ENCODE data around the gene HCN3. TPM values are rescaled to one million over a fixed set of nuclear protein-coding genes. Genes with fewer than 3 reads are reported as not detected.

Gene HCN3
- total RNA-seq, 1 experiment from 2014 or later: 5.4 TPM

DNA sequence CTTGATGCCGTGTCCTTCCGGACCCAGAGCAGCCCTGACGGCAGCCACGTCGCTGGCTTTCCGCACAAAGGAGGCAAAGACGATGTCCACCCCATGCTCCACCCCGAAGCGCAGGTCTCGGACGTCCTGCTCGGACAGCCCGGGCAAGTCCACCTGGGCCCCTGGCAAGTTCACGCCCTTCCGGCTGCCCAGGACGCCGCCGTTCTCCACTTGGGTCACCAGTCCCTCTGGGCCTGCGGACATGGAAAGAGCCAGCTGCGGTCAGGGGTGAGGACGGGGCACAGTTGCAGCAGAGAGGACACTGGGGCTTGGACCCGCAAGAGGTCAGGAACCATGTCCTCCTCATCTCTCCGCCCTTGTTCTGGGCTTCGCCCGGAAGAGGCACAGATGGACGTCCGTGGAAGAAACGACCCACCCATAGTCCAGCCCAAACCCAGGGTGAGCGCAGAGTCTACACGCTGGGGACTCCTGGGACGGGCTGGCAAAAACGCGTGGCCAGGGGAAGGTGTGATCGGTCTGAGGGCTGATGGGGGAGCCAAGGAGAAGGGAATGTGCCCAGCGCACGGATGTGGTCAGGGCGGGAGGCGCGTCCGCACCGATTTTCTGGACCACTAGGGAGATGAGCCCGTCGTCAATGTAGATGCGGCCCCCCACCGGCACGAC, 17.4 kb downstream of the HCN3 start:
- H3K36me3 Mint-ChIP-seq (ENCODE audit: insufficient read depth in 1 of 3, low read depth in 3 of 3): no peaks in the 10 kb centered on the region
- H3K27me3 Mint-ChIP-seq (ENCODE audit: low read depth): peaks cover 18% of the 10 kb centered on the region
- no peak overlapping the region for H2AFZ ChIP-seq (ENCODE audit: low read length)
- H2BK20ac ChIP-seq (ENCODE audit: low read depth, low read length, poor library complexity, severe bottlenecking): no peak overlapping the region
- H3T11ph ChIP-seq (ENCODE audit: low read length): no peak overlapping the region
- no peak for DNase-seq
- no peak overlapping the region for H4K91ac ChIP-seq (ENCODE audit: insufficient read length, low read depth, low read length)
- no peak overlapping the region for H2BK15ac ChIP-seq (ENCODE audit: low read depth, low read length)
- no peak overlapping the region for H2BK120ac ChIP-seq (ENCODE audit: low read depth, low read length, poor library complexity, severe bottlenecking)
- no peak overlapping the region for H2AK5ac ChIP-seq (ENCODE audit: insufficient read length, low read length)
- peaks cover 12 to 23% of the 10 kb centered on the region in 2 experiments for H3K4me1 Mint-ChIP-seq
- no peaks in the 10 kb centered on the region; a peak in 1 of 5 replicates for H3K9me3 Mint-ChIP-seq
- H3K23me2 ChIP-seq (ENCODE audit: insufficient read length, low read depth, low read length, poor library complexity, severe bottlenecking): peaks cover 12% of the 10 kb centered on the region
- H3K4me1 ChIP-seq (ENCODE audit: insufficient read depth, low read length): no peaks in the 10 kb centered on the region; the same call in 1 of the 2 replicates
- H3K14ac ChIP-seq (ENCODE audit: insufficient read depth, low read length): no peak overlapping the region; the same call in 1 of the 2 replicates
- no peak overlapping the region for H3K18ac ChIP-seq (ENCODE audit: insufficient read length, low read depth, low read length)
- H3K4me3 Mint-ChIP-seq: peak overlapping the region in 1 of 2 experiments; percentile 69; a peak in 3 of 5 replicates
- no CpG with 5 or more reads among the region's 46 CpGs for WGBS (ENCODE audit: extremely low coverage, insufficient read length, low lambda C conversion rate)
- TF ChIP-seq, protein P1, sequence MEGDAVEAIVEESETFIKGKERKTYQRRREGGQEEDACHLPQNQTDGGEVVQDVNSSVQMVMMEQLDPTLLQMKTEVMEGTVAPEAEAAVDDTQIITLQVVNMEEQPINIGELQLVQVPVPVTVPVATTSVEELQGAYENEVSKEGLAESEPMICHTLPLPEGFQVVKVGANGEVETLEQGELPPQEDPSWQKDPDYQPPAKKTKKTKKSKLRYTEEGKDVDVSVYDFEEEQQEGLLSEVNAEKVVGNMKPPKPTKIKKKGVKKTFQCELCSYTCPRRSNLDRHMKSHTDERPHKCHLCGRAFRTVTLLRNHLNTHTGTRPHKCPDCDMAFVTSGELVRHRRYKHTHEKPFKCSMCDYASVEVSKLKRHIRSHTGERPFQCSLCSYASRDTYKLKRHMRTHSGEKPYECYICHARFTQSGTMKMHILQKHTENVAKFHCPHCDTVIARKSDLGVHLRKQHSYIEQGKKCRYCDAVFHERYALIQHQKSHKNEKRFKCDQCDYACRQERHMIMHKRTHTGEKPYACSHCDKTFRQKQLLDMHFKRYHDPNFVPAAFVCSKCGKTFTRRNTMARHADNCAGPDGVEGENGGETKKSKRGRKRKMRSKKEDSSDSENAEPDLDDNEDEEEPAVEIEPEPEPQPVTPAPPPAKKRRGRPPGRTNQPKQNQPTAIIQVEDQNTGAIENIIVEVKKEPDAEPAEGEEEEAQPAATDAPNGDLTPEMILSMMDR (conservative IDR thresholded peaks at IDR 0.05): no peak
- no peaks in the 10 kb centered on the region for H4K20me1 ChIP-seq (ENCODE audit: control insufficient read depth, insufficient read depth, insufficient read length)
- no peak overlapping the region for H2BK12ac ChIP-seq (ENCODE audit: insufficient read length, low read depth, low read length)
- no peak overlapping the region for H3K27ac ChIP-seq (ENCODE audit: insufficient read length, low read depth, low read length)
- no peak overlapping the region for H3K9ac ChIP-seq (ENCODE audit: extremely low read depth, insufficient read length, low read length)
- H4K5ac ChIP-seq (ENCODE audit: insufficient read length, low read depth, low read length): no peak overlapping the region
- no peaks in the 10 kb centered on the region for H3K9me3 ChIP-seq (ENCODE audit: control insufficient read depth, low read depth, low read length)
- no peak overlapping the region for H3K4ac ChIP-seq (ENCODE audit: low read depth, low read length)
- no peak overlapping the region for H2BK5ac ChIP-seq (ENCODE audit: insufficient read length, low read length)
- H3K79me1 ChIP-seq (ENCODE audit: insufficient read depth, low read depth, low read length, poor library complexity, severe bottlenecking): no peaks in the 10 kb centered on the region
- no peaks in the 10 kb centered on the region for H3K79me2 ChIP-seq (ENCODE audit: insufficient read depth, low read length)
- H3K56ac ChIP-seq (ENCODE audit: insufficient read length, low read depth, low read length): no peak overlapping the region
- H4K8ac ChIP-seq (replicated peaks; ENCODE audit: insufficient read length, low read depth, low read length): no peak overlapping the region
- no peak overlapping the region for H3K23ac ChIP-seq (ENCODE audit: insufficient read length, low read depth, low read length)
- peak overlapping the region; percentile 67 for H3K4me2 ChIP-seq (ENCODE audit: insufficient read depth, insufficient read length, low read length)
- no peak overlapping the region; a peak in 1 of 7 replicates for H3K27ac Mint-ChIP-seq
- no peaks in the 10 kb centered on the region; the same call in 1 of the 2 replicates for H3K27me3 ChIP-seq (ENCODE audit: insufficient read depth, low read length)

All from H9 (cell line).